Stimulated activated CD8-positive, alpha-beta memory T cell treated with anti-CD3 and anti-CD28 coated beads, Interleukin-15, amount 100 ng/mL, for 1 hour (primary cell): ENCODE measurements around the gene UROC1.

Experiments
- DNase-seq: peaks from one replicate; pipeline ENCODE4 v3.0.0-alpha.2; 2020; ENCODE audit warnings: low read depth

The UROC1 gene

GRCh38 chr3:126459763-126460127 is 57.8 kb downstream of the UROC1 start:
- DNase-seq: no peak

- no peak for DNase-seq
These were observed 58.3 kb downstream of the UROC1 start for GRCh38 chr3:126459111-126459762.

GRCh38 chr3:126456766-126457388 is 60.7 kb downstream of the UROC1 start:
- DNase-seq: no peak

GRCh38 chr3:126456211-126456610 is 61.4 kb downstream of the UROC1 start:
- DNase-seq: no peak

GRCh38 chr3:126454437-126455198 is 63.0 kb downstream of the UROC1 start:
- no peak for DNase-seq

GRCh38 chr3:126454025-126454424 is 63.5 kb downstream of the UROC1 start:
- no peak for DNase-seq

- no peak for DNase-seq
These were observed 65.4 kb downstream of the UROC1 start for GRCh38 chr3:126452213-126452612.

GRCh38 chr3:126451511-126451910 is 66.1 kb downstream of the UROC1 start:
- no peak for DNase-seq

- no peak for DNase-seq
These were observed 66.8 kb downstream of the UROC1 start for GRCh38 chr3:126450744-126451143.

- no peak for DNase-seq
These were observed 67.4 kb downstream of the UROC1 start for GRCh38 chr3:126450219-126450618.

- no peak for DNase-seq
These were observed 67.9 kb downstream of the UROC1 start for GRCh38 chr3:126449621-126450051.

GRCh38 chr3:126448893-126449180 is 68.7 kb downstream of the UROC1 start:
- DNase-seq: no peak

GRCh38 chr3:126448136-126448892 is 69.3 kb downstream of the UROC1 start:
- DNase-seq: no peak

- no peak for DNase-seq
These were observed 70.0 kb downstream of the UROC1 start for GRCh38 chr3:126447456-126448106.

- DNase-seq: no peak
These were observed 70.8 kb downstream of the UROC1 start for GRCh38 chr3:126446791-126447190.

GRCh38 chr3:126446301-126446700 is 71.3 kb downstream of the UROC1 start:
- DNase-seq: no peak

- no peak for DNase-seq
These were observed 72.1 kb downstream of the UROC1 start for GRCh38 chr3:126445506-126445905.

- DNase-seq: no peak
These were observed 74.7 kb downstream of the UROC1 start for GRCh38 chr3:126442856-126443242.

GRCh38 chr3:126442094-126442855 is 75.3 kb downstream of the UROC1 start:
- no peak for DNase-seq

GRCh38 chr3:126441256-126441880 is 76.2 kb downstream of the UROC1 start:
- no peak for DNase-seq

- DNase-seq: no peak
These were observed 76.9 kb downstream of the UROC1 start for GRCh38 chr3:126440709-126440995.
